ENCODE measurements around the gene ITGAD. TPM values are rescaled to one million over a fixed set of nuclear protein-coding genes. Genes with fewer than 3 reads are reported as not detected.

The ITGAD gene
- total RNA-seq, 1 donor: not detected

DNA sequence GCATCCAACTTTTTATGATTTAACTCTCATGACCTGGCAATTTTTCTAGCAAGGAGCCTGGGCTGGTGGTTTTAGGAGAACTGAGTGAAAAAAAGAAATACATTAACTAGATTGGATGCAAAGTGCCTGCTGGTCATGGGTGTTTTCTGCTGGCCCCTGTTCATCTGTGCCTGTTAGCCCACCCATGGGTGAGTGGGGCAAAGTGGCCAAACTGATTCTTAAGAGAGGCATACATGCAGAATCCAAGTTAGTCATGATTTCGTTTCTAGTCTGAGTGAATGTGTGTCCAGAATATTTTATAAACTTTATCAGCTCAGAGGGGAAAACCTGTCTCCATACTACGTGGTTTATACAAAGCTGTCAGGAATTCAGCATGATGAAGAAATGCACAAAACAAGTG lies 4.6 kb upstream of the ITGAD start:
- H3K4me3 ChIP-seq (ENCODE audit: low read depth, low read length): no peak overlapping the region
- DNase-seq (ENCODE audit: low read depth): no peak
- TF ChIP-seq, protein P1, sequence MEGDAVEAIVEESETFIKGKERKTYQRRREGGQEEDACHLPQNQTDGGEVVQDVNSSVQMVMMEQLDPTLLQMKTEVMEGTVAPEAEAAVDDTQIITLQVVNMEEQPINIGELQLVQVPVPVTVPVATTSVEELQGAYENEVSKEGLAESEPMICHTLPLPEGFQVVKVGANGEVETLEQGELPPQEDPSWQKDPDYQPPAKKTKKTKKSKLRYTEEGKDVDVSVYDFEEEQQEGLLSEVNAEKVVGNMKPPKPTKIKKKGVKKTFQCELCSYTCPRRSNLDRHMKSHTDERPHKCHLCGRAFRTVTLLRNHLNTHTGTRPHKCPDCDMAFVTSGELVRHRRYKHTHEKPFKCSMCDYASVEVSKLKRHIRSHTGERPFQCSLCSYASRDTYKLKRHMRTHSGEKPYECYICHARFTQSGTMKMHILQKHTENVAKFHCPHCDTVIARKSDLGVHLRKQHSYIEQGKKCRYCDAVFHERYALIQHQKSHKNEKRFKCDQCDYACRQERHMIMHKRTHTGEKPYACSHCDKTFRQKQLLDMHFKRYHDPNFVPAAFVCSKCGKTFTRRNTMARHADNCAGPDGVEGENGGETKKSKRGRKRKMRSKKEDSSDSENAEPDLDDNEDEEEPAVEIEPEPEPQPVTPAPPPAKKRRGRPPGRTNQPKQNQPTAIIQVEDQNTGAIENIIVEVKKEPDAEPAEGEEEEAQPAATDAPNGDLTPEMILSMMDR (IDR thresholded peaks at IDR 0.05; ENCODE audit: insufficient read depth, low read depth, low read length): no peak

DNA sequence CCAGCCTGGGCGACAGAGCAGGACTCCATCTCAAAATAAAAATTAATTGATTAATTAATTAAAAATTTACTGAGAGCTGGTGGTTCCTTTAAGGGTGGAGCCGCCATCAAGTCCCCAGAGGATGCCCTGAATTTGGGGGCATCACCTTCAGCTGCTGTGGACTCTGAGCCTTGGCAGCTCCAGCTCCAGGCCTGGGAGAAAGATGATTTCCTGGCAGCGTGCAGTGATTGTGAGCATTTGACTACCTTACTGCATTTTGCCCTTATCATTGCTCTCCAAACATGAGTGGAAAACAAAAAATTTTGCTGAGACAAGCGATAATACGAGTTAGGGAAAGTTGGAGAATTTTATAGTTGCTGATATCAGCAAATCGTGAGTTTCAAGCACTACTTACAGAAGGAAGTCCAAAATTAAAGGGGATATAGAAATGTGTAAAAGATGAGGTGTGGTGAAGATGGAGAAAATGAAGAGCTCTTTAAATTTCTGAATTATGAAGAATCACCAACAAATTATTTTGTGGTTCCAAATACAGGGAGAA lies 2.6 kb upstream of the ITGAD start:
- DNase-seq (ENCODE audit: low read depth): no peak
- TF ChIP-seq, protein P1 (IDR thresholded peaks at IDR 0.05; ENCODE audit: insufficient read depth, low read depth, low read length): no peak
- H3K4me3 ChIP-seq (ENCODE audit: low read depth, low read length): no peak overlapping the region

DNA sequence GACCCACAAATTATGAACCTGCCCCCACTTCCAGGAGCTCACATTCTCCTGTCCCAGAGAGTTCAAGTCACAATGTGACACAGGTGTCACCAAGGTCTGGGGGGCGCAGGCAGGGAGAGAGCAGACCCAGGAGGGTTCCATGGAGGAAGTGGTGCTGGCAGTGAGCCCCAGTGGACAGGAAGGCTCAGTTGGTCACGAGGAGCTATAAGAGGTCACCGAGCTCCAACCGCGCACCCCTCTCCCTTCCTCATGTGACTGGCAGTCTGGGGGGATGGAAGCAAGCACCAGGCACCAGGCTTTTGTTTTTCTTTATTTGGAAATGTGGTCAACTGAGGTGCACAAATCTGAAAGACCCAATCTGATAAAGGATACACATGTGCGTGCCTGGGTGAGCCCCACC lies 2.5 kb downstream of the ITGAD start:
- DNase-seq (ENCODE audit: low read depth): no peak
- TF ChIP-seq, protein P1 (IDR thresholded peaks at IDR 0.05; ENCODE audit: insufficient read depth, low read depth, low read length): no peak
- no peak overlapping the region for H3K4me3 ChIP-seq (ENCODE audit: low read depth, low read length)

DNA sequence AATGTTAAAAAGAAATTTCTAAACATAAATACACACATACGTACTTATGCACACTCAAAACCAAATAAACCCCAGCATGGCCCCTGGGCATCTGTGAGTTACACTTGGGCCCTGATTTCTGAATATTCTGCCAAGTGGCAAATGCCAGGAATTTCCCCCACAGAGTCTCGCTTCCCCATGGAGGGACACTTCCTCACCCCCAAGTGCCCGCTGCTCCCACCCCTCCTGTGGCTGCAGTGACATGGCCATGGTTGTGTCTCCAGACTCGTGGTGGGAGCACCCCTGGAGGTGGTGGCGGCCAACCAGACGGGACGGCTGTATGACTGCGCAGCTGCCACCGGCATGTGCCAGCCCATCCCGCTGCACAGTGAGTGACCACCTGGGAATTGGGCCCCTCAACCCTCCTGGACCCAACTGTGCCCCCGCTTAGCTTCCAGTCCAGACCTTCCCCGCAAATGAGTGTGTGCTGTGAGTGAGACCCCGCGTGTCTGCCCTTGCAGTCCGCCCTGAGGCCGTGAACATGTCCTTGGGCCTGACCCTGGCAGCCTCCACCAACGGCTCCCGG lies 4.0 kb downstream of the ITGAD start:
- TF ChIP-seq, protein P1 (IDR thresholded peaks at IDR 0.05; ENCODE audit: insufficient read depth, low read depth, low read length): no peak
- H3K4me3 ChIP-seq (ENCODE audit: low read depth, low read length): no peak overlapping the region
- no peak for DNase-seq (ENCODE audit: low read depth)

DNA sequence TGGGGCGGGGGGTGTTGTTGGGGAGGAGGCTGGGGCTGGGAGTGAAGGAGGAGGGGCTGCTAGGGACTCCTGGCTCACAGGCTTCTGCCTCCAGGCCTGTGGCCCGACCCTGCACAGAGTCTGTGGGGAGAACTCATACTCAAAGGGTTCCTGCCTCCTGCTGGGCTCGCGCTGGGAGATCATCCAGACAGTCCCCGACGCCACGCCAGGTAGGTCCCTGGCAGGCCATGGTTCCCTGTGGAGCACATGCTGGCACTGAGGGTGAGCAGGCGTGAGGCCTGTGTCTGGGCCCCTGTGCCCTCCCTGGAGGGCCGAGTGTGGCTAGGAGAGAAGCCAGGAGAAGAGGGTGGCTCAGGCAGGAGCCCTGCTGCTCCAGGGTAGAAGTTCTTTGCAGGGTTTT lies 4.6 kb downstream of the ITGAD start:
- DNase-seq (ENCODE audit: low read depth): no peak
- H3K4me3 ChIP-seq (ENCODE audit: low read depth, low read length): no peak overlapping the region
- TF ChIP-seq, protein P1 (IDR thresholded peaks at IDR 0.05; ENCODE audit: insufficient read depth, low read depth, low read length): no peak

DNA sequence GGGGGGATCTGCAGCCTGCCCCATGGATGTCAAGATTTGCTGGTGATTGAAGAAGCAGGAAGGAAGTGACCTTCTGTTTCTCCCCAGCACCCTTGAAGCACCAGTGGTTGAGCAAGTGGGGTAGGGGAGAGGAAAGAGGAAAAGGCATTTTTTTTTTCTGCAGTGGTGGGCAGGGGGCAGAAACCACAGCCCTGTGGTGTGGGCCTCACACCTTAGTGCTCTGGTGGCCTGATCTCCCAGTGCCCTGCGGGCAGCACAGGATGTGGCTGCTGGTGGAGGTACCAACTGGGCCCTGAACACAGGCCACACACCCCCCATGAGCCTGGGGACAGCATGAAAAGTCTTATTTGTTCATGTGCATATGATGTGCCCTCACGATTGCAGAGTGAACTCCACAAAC lies 7.1 kb downstream of the ITGAD start:
- DNase-seq (ENCODE audit: low read depth): no peak
- no peak overlapping the region for H3K4me3 ChIP-seq (ENCODE audit: low read depth, low read length)
- TF ChIP-seq, protein P1 (IDR thresholded peaks at IDR 0.05; ENCODE audit: insufficient read depth, low read depth, low read length): no peak

DNA sequence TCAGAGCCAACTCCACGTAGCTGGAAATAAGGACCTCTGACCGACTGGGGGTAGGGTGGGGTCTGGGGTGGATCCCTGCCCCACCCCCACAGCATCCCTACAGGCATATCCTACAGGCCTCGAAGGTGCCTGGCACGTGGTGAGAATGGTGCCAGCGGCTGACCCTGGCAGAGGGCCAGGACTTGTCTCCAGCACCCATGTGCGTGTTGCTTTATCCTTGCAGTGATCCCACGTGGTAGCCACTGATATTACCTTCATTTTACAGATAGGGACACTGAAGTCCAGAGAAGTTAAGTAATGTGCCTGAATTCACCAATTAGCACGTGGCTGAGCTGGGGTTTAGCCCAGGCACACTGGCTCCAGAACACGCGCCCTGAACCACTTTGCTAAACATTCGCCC lies 8.3 kb downstream of the ITGAD start:
- no peak overlapping the region for H3K4me3 ChIP-seq (ENCODE audit: low read depth, low read length)
- no peak for DNase-seq (ENCODE audit: low read depth)
- TF ChIP-seq, protein P1 (IDR thresholded peaks at IDR 0.05; ENCODE audit: insufficient read depth, low read depth, low read length): no peak
